Measurements from ENCODE around the gene CEACAM6. TPM values are rescaled to one million over a fixed set of nuclear protein-coding genes. Genes with fewer than 3 reads are reported as not detected.

Gene CEACAM6
- total and polyA plus RNA-seq, 5 experiments from 2014 or later: not detected

GRCh38 chr19:41808663-41809566, 53.6 kb downstream of the CEACAM6 start:
- POLR2A ChIA-PET: no interaction called here
- H3K36me3 Mint-ChIP-seq: no peaks in the 10 kb centered on the region
- H3K4me3 Mint-ChIP-seq: no peak overlapping the region

DNA sequence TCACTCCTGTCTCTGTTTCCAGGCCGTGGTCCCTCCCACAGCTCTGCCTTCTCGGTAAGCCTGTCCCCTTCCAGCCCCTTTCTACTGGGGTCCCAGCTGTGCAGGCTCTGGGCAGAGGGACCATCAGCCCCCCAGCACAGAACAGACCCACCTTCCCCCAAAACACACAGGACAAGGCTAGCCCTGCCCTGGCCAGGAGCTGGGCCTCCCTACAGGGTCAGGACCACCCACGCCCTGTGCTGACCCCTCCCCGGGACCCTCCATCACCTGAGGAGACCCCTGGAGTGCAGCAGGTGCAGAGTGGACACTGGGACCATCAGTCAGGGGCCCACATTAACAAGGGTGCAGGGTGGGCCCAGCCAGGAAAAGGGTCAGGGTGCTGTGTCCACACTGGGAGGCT, 55.0 kb downstream of the CEACAM6 start:
- H3K27ac Mint-ChIP-seq: peak overlapping the region in 1 of 10 donors; percentile 53
- H3K36me3 Mint-ChIP-seq: no peaks in the 10 kb centered on the region
- H3K4me3 Mint-ChIP-seq: no peak overlapping the region
- POLR2A ChIA-PET: no interaction called here
- DNase-seq (no peak), ATAC-seq (no peak)
- H3K27me3 Mint-ChIP-seq: peaks cover 4 to 53% (median 9%) of the 10 kb centered on the region in 5 donors
- peaks cover 5 to 29% (median 14%) of the 10 kb centered on the region in 4 donors for H3K4me1 Mint-ChIP-seq
- no peaks in the 10 kb centered on the region for H3K9me3 Mint-ChIP-seq

More at GRCh38 chr19:41808663-41809566, 53.6 kb downstream of the CEACAM6 start:
- Mint-ChIP-seq H3K27ac (no peak overlapping the region), H3K27me3 (peaks cover 4 to 53% (median 9%) of the 10 kb centered on the region in 5 donors), H3K9me3 (no peaks in the 10 kb centered on the region), H3K4me1 (peaks cover 0 to 31% (median 9%) of the 10 kb centered on the region in 4 donors)
- ATAC-seq: no peak
- no peak for DNase-seq

DNA sequence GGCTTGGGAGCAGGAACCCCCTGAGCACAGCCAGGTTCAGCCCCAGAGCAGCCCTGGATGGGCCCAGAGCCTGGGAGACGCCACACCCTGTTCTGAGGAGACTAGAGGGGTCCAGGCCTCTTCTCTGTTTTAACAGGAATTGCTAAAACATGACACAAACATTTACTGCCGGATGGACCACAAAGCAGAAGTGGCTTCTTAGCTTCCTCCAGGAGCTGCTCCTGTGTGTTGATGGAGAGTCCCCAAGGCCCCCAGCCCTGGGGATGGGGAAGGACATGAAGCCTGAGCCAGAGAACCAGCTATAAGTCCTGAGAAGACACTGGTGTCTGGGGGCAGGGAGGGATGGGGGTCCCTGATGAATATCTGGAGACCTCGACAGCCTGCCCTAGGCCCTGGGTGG, 55.7 kb downstream of the CEACAM6 start:
- POLR2A ChIA-PET: no interaction called here
- no peaks in the 10 kb centered on the region for H3K9me3 Mint-ChIP-seq
- no peak overlapping the region for H3K4me3 Mint-ChIP-seq
- peaks cover 5 to 29% (median 15%) of the 10 kb centered on the region in 4 donors for H3K4me1 Mint-ChIP-seq
- H3K36me3 Mint-ChIP-seq: no peaks in the 10 kb centered on the region
- DNase-seq (no peak), ATAC-seq (no peak)
- no peak overlapping the region for H3K27ac Mint-ChIP-seq
- H3K27me3 Mint-ChIP-seq: peaks cover 4 to 46% (median 7%) of the 10 kb centered on the region in 5 donors

- Mint-ChIP-seq H3K4me1 (peaks cover 5 to 29% (median 15%) of the 10 kb centered on the region in 4 donors), H3K4me3 (no peak overlapping the region), H3K9me3 (no peaks in the 10 kb centered on the region), H3K36me3 (no peaks in the 10 kb centered on the region), H3K27me3 (peaks cover 4 to 37% (median 6%) of the 10 kb centered on the region in 5 donors), H3K27ac (no peak overlapping the region)
- DNase-seq (no peak), ATAC-seq (no peak)
- POLR2A ChIA-PET: interaction anchor here (0.7 kb wide), 1 partner anchor 9 kb away, joined by 4 read pairs; no protein-coding TSS in a partner anchor
Observed at GRCh38 chr19:41811981-41812380, 56.7 kb downstream of the CEACAM6 start.

DNA sequence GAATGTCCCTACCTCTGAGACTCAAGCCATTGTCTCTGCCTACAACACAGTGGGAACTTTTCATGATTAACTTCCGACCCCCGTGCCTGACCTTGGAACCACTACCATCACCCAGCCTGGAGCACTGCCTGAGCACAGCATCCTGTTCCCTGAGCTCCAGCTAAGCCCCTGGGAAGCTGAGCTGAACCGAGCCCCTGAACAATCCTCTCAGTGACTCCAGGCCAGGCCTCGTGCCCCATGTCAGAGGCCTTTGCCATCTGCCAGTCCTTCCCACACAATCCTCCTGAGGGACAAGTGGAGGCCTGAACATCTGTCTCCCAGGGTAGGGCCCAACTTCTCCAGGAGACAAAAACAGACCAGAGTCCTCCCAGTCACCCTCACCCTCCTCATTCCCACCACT, 58.6 kb downstream of the CEACAM6 start:
- Mint-ChIP-seq H3K36me3 (no peaks in the 10 kb centered on the region), H3K27ac (no peak overlapping the region), H3K27me3 (peaks cover 0 to 17% (median 2%) of the 10 kb centered on the region in 5 donors), H3K9me3 (no peaks in the 10 kb centered on the region), H3K4me3 (no peak overlapping the region), H3K4me1 (peaks cover 5 to 23% (median 15%) of the 10 kb centered on the region in 4 donors)
- DNase-seq (no peak), ATAC-seq (no peak)
- POLR2A ChIA-PET: no interaction called here

DNA sequence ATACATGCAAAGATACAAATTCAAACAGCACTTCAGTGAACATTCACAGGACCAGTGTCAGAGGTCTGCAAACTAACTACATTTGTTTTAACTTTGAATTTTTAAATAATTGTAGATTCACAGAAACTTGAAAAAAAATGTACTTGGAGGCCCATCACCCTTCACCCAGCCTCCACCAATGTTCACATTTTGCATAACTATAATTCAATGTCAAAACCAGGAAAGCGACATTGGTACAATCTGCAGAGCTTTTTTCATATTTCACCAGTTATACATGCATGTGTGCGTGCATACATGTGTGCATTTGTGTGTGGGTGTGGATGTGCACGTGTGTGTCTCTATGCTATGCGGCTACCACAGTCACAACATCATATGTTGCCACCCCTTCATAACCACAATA, 60.0 kb downstream of the CEACAM6 start:
- no peak overlapping the region for H3K4me3 Mint-ChIP-seq
- H3K36me3 Mint-ChIP-seq: no peaks in the 10 kb centered on the region
- peaks cover 0 to 3% (median 2%) of the 10 kb centered on the region in 5 donors for H3K27me3 Mint-ChIP-seq
- no peak overlapping the region for H3K27ac Mint-ChIP-seq
- no peaks in the 10 kb centered on the region for H3K9me3 Mint-ChIP-seq
- POLR2A ChIA-PET: no interaction called here
- DNase-seq (no peak), ATAC-seq (no peak)
- peaks cover 5 to 21% (median 15%) of the 10 kb centered on the region in 4 donors for H3K4me1 Mint-ChIP-seq

- Mint-ChIP-seq H3K27me3 (peaks cover 4 to 10% (median 8%) of the 10 kb centered on the region in 5 donors), H3K36me3 (no peaks in the 10 kb centered on the region), H3K4me1 (peaks cover 8 to 16% (median 12%) of the 10 kb centered on the region in 4 donors), H3K27ac (no peak overlapping the region), H3K9me3 (no peaks in the 10 kb centered on the region), H3K4me3 (no peak overlapping the region)
- POLR2A ChIA-PET: interaction anchor here (0.7 kb wide), 1 partner anchor 118 kb away, joined by 6 read pairs; no protein-coding TSS in a partner anchor
- no peak for ATAC-seq
- no peak for DNase-seq
Observed at GRCh38 chr19:41816761-41817160, 61.4 kb downstream of the CEACAM6 start.

- Mint-ChIP-seq H3K4me1 (peaks cover 0 to 3% (median 0%) of the 10 kb centered on the region in 4 donors), H3K27me3 (peaks cover 4 to 28% (median 16%) of the 10 kb centered on the region in 5 donors), H3K36me3 (no peaks in the 10 kb centered on the region), H3K4me3 (no peak overlapping the region), H3K27ac (no peak overlapping the region), H3K9me3 (no peaks in the 10 kb centered on the region)
- POLR2A ChIA-PET: interaction anchor here (0.6 to 0.8 kb wide), 2 partner anchors 9 to 33 kb away, joined by 4 to 5 read pairs; no protein-coding TSS in a partner anchor
- DNase-seq (peak in 8 of 10 donors; percentile 27 to 73 (median 54)), ATAC-seq (peak; percentile 80 to 88)
Observed at GRCh38 chr19:41821003-41821735, 65.8 kb downstream of the CEACAM6 start.

Other genes with a start within 250 kb of the CEACAM6 start
- gene CEACAM21, start 179.4 kb upstream of the CEACAM6 start, total RNA-seq: 10 to 100 TPM; 56.7 to 59.1 TPM
- 10 to 100 TPM; 16.7 to 44.2 (median 19.8) TPM for gene CEACAM21, start 179.4 kb upstream of the CEACAM6 start, polyA plus RNA-seq
- gene CEACAM4, start 128.5 kb upstream of the CEACAM6 start, total RNA-seq: not detected
- not detected for gene CEACAM4, start 128.5 kb upstream of the CEACAM6 start, polyA plus RNA-seq
- gene CEACAM7, start 67.3 kb upstream of the CEACAM6 start, total RNA-seq: not detected
- not detected for gene CEACAM7, start 67.3 kb upstream of the CEACAM6 start, polyA plus RNA-seq
- not detected for gene CEACAM5, start 46.9 kb upstream of the CEACAM6 start, total RNA-seq
- not detected for gene CEACAM5, start 46.9 kb upstream of the CEACAM6 start, polyA plus RNA-seq
- not detected for gene CEACAM3, start 41.1 kb downstream of the CEACAM6 start, total RNA-seq
- gene CEACAM3, start 41.1 kb downstream of the CEACAM6 start, polyA plus RNA-seq: not detected
- gene LYPD4, start 89.2 kb downstream of the CEACAM6 start, total RNA-seq: not detected
- not detected for gene LYPD4, start 89.2 kb downstream of the CEACAM6 start, polyA plus RNA-seq
- not detected for gene DMRTC2, start 89.5 kb downstream of the CEACAM6 start, total RNA-seq
- gene DMRTC2, start 89.5 kb downstream of the CEACAM6 start, polyA plus RNA-seq: not detected
- 1,000 to 10,000 TPM; 3,479 to 3,513 TPM for gene RPS19, start 104.7 kb downstream of the CEACAM6 start, total RNA-seq
- 1,000 to 10,000 TPM; 6,905 to 8,825 (median 8,505) TPM for gene RPS19, start 104.7 kb downstream of the CEACAM6 start, polyA plus RNA-seq
- gene CD79A, start 121.7 kb downstream of the CEACAM6 start, total RNA-seq: 10 to 100 TPM; 48.6 to 51.0 TPM
- gene CD79A, start 121.7 kb downstream of the CEACAM6 start, polyA plus RNA-seq: 10 to 100 TPM; 54.9 to 88.2 (median 85.1) TPM
- gene ARHGEF1, start 127.7 kb downstream of the CEACAM6 start, total RNA-seq: 1,000 to 10,000 TPM; 1,211 to 1,239 TPM
- 100 to 1,000 TPM; 161 to 346 (median 211) TPM for gene ARHGEF1, start 127.7 kb downstream of the CEACAM6 start, polyA plus RNA-seq
- 1 to 10 TPM; 7.5 to 8.1 TPM for gene ERFL, start 172.9 kb downstream of the CEACAM6 start, total RNA-seq
- not detected for gene ERFL, start 172.9 kb downstream of the CEACAM6 start, polyA plus RNA-seq
- gene RABAC1, start 203.8 kb downstream of the CEACAM6 start, total RNA-seq: 10 to 100 TPM; 87.6 to 90.3 TPM
- gene RABAC1, start 203.8 kb downstream of the CEACAM6 start, polyA plus RNA-seq: 100 to 1,000 TPM; 201 to 288 (median 231) TPM
- 1 to 10 TPM; 3.4 to 6.2 TPM for gene ATP1A3, start 238.7 kb downstream of the CEACAM6 start, total RNA-seq
- gene ATP1A3, start 238.7 kb downstream of the CEACAM6 start, polyA plus RNA-seq: 1 to 10 TPM; 2.8 to 4.9 (median 2.8) TPM

Measured in naive thymus-derived CD8-positive, alpha-beta T cell (primary cell).